Colonic mucosa (tissue), 4 donors: Measurements from ENCODE around the gene SYT8. TPM values are rescaled to one million over a fixed set of nuclear protein-coding genes. Genes with fewer than 3 reads are reported as not detected.
"Not testable (repeated sequence)": the region's sequence is repeated elsewhere in the genome, so short reads cannot be mapped to it uniquely, and the experiment has no call there.

Experiments
- DNase-seq: peaks from one replicate; pipeline ENCODE4 v3.0.0-alpha.2; 2020
- H3K27ac ChIP-seq: fragments of 200-600 bp; one replicate; pipeline ENCODE4 v1.8.0; 2021
- H3K27me3 ChIP-seq: fragments of 200-600 bp; one replicate; pipeline ENCODE4 v1.8.0; 2021
- H3K36me3 ChIP-seq: fragments of 200-600 bp; one replicate; pipeline ENCODE4 v1.8.0; 2021
- H3K4me1 ChIP-seq: fragments of 200-600 bp; one replicate; pipeline ENCODE4 v1.8.0; 2021; ENCODE audit warnings: mild to moderate bottlenecking
- H3K4me3 ChIP-seq: fragments of 200-600 bp; one replicate; pipeline ENCODE4 v1.8.0; 2021
- H3K9ac ChIP-seq, 2 donors: one replicate each; pipeline ENCODE4 v1.7.0; 2013; ENCODE audit warnings: control low read depth in 2 of 2, low read depth in 2 of 2, low read length in 2 of 2
- H3K9me3 ChIP-seq: fragments of 200-600 bp; one replicate; pipeline ENCODE4 v1.8.0; 2021
- intact Hi-C: fragments of 100-400 bp; cut with DNase I; formaldehyde crosslinking; loops from one replicate; pipeline ENCODE4 v1.14.1; 2022
- total RNA-seq, 2 donors: library from RNA; stranded (reverse); fragmentation: NEBNext Ultra II Directional in 1 of 2; extraction: Animal tissue kit (Norgen Biotek cat#: 25700) in 1 of 2; gene quantifications; one replicate each; pipeline ENCODE4 v1.2.1, GENCODE V29; 2021
- TF ChIP-seq, protein P1 (sequence below): fragments of 200-600 bp; IDR thresholded peaks from one replicate; pipeline ENCODE4 v1.8.0; 2022; ENCODE audit warnings: antibody characterized with exemption, mild to moderate bottlenecking
- donor health status: healthy.
- donor health status: DM: no; HTN: no; CAD: no.
- donor health status: DM: no; HTN: no; CAD: no.

Gene SYT8
- total RNA-seq, 2 donors from 2014 or later, result 1.7 to 3.5 TPM

DNA sequence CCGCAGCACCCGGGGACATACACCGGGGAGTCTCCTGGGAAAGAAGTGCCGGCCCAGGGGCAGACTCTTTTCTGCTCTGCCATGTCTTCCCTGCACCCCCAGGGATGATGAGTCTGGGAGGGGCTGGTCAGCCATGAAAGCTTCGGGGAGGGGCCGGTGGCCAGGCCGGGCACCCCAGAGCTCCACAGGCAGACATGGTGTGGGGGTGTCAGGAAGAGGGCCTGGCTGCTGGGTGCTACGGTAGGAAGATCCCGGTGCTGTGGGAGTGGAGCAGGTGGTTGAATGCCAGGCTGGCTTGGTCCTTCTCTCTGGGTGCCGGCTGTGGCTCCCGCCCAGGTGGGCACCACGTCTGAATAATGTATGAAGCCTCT, 35.5 kb downstream of the SYT8 start:
- H3K27ac ChIP-seq, result peak overlapping the region; percentile 57
- DNase-seq, result no peak
- H3K9me3 ChIP-seq, result no peaks in the 10 kb centered on the region

DNA sequence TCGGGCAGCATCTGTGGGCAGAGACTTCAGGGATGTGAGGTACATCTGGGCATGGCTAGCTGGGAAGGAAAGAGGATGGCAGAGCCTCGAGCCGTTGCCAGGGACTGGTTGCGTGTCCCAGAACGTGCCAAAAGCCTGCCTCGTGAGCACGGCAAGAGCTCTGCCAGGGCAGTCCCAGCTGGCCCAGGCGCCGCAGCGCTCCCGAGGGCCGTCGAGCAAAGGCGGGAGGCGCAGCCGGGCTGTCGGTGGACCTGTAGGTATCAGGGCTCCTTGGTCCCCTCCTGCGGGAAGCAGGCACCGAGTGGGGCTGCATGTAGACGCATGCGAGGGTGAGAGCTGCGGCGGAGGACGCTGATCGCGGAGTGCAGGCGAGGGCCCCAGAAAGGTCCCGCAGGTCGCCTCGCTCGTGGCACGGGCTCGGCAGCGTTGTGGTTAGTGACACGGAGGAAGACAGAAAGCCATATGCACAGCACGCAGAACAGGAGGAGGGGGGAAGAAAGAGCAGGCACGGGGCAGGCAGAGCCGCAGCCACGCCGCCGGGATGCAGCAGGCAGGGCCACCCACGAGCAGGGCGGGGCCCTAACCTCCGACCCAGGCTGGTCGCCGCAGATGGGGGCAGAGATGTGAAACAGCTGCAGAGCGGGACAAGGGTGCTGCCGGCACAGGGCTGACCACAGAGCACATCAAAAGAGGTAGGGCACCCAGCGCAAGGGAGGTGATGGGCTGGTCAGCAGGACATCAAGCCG, 36.1 kb downstream of the SYT8 start:
- H3K9me3 ChIP-seq, result no peaks in the 10 kb centered on the region
- no peaks in the 10 kb centered on the region for H3K27me3 ChIP-seq
- peak overlapping the region; percentile 57 for H3K27ac ChIP-seq
- intact Hi-C loops, result no loop called here
- H3K36me3 ChIP-seq, result no peaks in the 10 kb centered on the region
- no peaks in the 10 kb centered on the region for H3K4me1 ChIP-seq
- TF ChIP-seq, protein P1, sequence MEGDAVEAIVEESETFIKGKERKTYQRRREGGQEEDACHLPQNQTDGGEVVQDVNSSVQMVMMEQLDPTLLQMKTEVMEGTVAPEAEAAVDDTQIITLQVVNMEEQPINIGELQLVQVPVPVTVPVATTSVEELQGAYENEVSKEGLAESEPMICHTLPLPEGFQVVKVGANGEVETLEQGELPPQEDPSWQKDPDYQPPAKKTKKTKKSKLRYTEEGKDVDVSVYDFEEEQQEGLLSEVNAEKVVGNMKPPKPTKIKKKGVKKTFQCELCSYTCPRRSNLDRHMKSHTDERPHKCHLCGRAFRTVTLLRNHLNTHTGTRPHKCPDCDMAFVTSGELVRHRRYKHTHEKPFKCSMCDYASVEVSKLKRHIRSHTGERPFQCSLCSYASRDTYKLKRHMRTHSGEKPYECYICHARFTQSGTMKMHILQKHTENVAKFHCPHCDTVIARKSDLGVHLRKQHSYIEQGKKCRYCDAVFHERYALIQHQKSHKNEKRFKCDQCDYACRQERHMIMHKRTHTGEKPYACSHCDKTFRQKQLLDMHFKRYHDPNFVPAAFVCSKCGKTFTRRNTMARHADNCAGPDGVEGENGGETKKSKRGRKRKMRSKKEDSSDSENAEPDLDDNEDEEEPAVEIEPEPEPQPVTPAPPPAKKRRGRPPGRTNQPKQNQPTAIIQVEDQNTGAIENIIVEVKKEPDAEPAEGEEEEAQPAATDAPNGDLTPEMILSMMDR, result no peak
- H3K4me3 ChIP-seq, result peak overlapping the region; percentile 15
- no peak for DNase-seq
- peak overlapping the region; percentile 40 to 58 for H3K9ac ChIP-seq

More for the DNA sequence above, 35.5 kb downstream of the SYT8 start:
- Histone ChIP-seq H3K4me3 (peak overlapping the region; percentile 15), H3K4me1 (no peaks in the 10 kb centered on the region), H3K9ac (peak overlapping the region; percentile 3 to 58), H3K36me3 (no peaks in the 10 kb centered on the region), H3K27me3 (no peaks in the 10 kb centered on the region)
- TF ChIP-seq, protein P1, result no peak
- intact Hi-C loops, result no loop called here

DNA sequence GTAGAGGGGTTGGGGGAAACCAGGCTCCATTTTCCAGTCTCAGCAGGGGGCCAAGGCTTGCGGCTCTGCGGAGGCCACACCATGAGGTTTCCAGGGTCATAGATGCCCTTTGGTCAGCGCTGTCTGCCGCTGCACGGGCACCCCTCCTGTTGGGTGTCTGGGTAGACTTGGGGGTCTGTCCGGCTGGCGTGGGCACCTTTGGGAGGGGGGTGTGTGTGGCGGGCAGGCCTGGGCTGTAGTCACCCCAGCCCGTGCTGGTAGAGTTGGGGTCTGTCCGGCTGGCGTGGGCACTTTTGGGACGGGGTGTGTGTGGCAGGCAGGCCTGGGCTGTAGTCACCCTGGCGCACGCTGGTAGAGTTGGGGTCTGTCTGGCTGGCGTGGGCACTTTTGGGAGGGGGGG, 36.7 kb downstream of the SYT8 start:
- Histone ChIP-seq H3K36me3 (no peaks in the 10 kb centered on the region), H3K9me3 (no peaks in the 10 kb centered on the region), H3K27me3 (no peaks in the 10 kb centered on the region), H3K27ac (peak overlapping the region; percentile 57), H3K4me3 (peak overlapping the region; percentile 15), H3K9ac (peak overlapping the region; percentile 40 to 58), H3K4me1 (no peaks in the 10 kb centered on the region)
- intact Hi-C loops, result no loop called here
- TF ChIP-seq, protein P1, result no peak
- DNase-seq, result no peak

- Histone ChIP-seq H3K27me3 (no peaks in the 10 kb centered on the region), H3K36me3 (no peaks in the 10 kb centered on the region), H3K4me1 (no peaks in the 10 kb centered on the region), H3K9ac (peak overlapping the region in 1 of 2 donors; percentile 24), H3K9me3 (no peaks in the 10 kb centered on the region), H3K4me3 (no peak overlapping the region), H3K27ac (no peak overlapping the region)
- TF ChIP-seq, protein P1, result no peak
- DNase-seq, result no peak
- intact Hi-C loops, result no loop called here
These were observed 37.6 kb downstream of the SYT8 start for GRCh38 chr11:1872267-1872985.

- Histone ChIP-seq H3K4me1 (no peaks in the 10 kb centered on the region), H3K27me3 (no peaks in the 10 kb centered on the region), H3K9me3 (no peaks in the 10 kb centered on the region), H3K9ac (no peak overlapping the region), H3K4me3 (no peak overlapping the region), H3K27ac (no peak overlapping the region), H3K36me3 (no peaks in the 10 kb centered on the region)
- TF ChIP-seq, protein P1, result no peak
- no peak for DNase-seq
- intact Hi-C loops, result no loop called here
These were observed 38.4 kb downstream of the SYT8 start for GRCh38 chr11:1873048-1873812.

- H3K36me3 ChIP-seq, intact Hi-C loops, H3K4me1 ChIP-seq, H3K27me3 ChIP-seq, H3K9me3 ChIP-seq, H3K9ac ChIP-seq, H3K27ac ChIP-seq, H3K4me3 ChIP-seq, DNase-seq: not testable (repeated sequence)
These were observed 39.0 kb downstream of the SYT8 start for GRCh38 chr11:1873813-1874150.

- DNase-seq, H3K4me3 ChIP-seq, H3K9me3 ChIP-seq, H3K36me3 ChIP-seq, H3K27me3 ChIP-seq, intact Hi-C loops, H3K4me1 ChIP-seq: not testable (repeated sequence)
- Histone ChIP-seq H3K9ac (peak overlapping the region; percentile 12 to 56), H3K27ac (peak overlapping the region; percentile 57)
These were observed 39.8 kb downstream of the SYT8 start for GRCh38 chr11:1874441-1875092.
